GM12878 (cell line): ENCODE measurements around the gene GALNS.

ENCODE experiments used
- CREM ChIP-seq: IDR thresholded peaks from 2 replicates; pipeline ENCODE4 v1.6.1; 2014; ENCODE audit warnings: antibody characterized with exemption, low read depth
- HDAC2 ChIP-seq: fragments of 200-600 bp; sonication (generic); IDR thresholded peaks from 2 replicates; pipeline ENCODE4 v1.6.1; 2017
- MXI1 ChIP-seq: fragments of 150-350 bp; IDR thresholded peaks from 2 replicates; pipeline ENCODE4 v1.6.1; 2011; ENCODE audit warnings: low read depth, mild to moderate bottlenecking, inconsistent platforms, low read length, improper control_type of control experiment
- MYC ChIP-seq: IDR thresholded peaks from 2 replicates; pipeline ENCODE4 v1.6.1; 2011; ENCODE audit warnings: mild to moderate bottlenecking, low read length, moderate library complexity, inconsistent platforms; ENCODE audit not compliant: insufficient read depth, insufficient replicate concordance, insufficient read length, severe bottlenecking
- RELA ChIP-seq: fragments of 450-650 bp; IDR thresholded peaks from 2 replicates; pipeline ENCODE4 v1.8.0; 2014; ENCODE audit warnings: borderline replicate concordance; ENCODE audit not compliant: partially characterized antibody
- SIN3A ChIP-seq: IDR thresholded peaks from 2 replicates; pipeline ENCODE4 v1.6.1; 2012; ENCODE audit warnings: low read depth, low read length, improper control_type of control experiment
- TF ChIP-seq, protein P1 (sequence below), 3 experiments: IDR thresholded peaks in 2 of 3; conservative IDR thresholded peaks in 1 of 3; 2 replicates each; pipeline ENCODE4 v1.5.1; 2011; ENCODE audit warnings: low read depth in 3 of 3, low read length in 3 of 3, mild to moderate bottlenecking in 3 of 3, control low read depth in 2 of 3, moderate library complexity in 2 of 3, inconsistent platforms in 1 of 3, mixed read lengths in 1 of 3; ENCODE audit not compliant: control insufficient read depth in 2 of 3, insufficient read depth in 1 of 3; ENCODE audit errors: extremely low read depth in 1 of 3

DNA sequence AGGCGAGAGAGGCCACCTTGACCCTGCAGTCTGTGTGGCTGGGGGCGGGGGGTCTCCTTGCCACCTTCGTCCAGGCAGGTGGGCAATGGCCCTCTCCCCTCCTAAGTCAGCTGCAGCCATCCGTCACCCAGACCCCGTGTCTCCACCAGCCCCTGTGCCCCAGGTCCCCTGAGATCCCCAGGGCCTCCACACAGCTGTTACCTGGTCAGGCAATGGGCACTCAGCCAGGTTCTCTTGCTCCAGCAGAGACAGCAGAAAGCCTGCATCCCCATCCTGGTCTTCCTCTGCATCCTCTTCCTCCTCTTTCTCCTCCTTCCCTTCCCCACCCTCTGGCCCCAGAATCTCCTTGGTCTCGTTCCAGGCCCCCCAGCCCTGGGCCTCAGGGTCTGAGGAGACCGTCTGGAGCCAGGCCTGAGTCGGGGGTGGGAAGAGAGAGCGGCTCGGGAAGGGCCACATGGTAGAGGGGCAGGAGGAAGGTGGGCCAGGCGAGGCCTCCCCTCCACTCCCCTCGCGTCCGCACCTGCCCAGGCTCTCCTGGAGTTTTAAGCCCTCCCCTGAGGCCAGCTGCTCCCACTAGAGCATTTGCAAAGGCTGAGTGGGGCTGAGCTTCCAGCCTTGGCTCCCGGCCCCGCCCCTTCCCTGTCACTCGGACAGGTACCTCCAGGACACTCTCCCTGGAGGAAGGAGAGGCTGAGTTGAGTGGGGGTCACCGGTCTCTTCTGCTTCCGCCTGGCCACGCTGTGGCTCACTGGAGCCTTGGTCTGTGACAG is 9.6 kb upstream of the GALNS start, which contains the start of gene PABPN1L:
- TF ChIP-seq, protein P1, sequence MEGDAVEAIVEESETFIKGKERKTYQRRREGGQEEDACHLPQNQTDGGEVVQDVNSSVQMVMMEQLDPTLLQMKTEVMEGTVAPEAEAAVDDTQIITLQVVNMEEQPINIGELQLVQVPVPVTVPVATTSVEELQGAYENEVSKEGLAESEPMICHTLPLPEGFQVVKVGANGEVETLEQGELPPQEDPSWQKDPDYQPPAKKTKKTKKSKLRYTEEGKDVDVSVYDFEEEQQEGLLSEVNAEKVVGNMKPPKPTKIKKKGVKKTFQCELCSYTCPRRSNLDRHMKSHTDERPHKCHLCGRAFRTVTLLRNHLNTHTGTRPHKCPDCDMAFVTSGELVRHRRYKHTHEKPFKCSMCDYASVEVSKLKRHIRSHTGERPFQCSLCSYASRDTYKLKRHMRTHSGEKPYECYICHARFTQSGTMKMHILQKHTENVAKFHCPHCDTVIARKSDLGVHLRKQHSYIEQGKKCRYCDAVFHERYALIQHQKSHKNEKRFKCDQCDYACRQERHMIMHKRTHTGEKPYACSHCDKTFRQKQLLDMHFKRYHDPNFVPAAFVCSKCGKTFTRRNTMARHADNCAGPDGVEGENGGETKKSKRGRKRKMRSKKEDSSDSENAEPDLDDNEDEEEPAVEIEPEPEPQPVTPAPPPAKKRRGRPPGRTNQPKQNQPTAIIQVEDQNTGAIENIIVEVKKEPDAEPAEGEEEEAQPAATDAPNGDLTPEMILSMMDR (IDR thresholded peaks at IDR 0.05 in 2 of 3, conservative IDR thresholded peaks at IDR 0.05 in 1 of 3; ENCODE audit: control insufficient read depth in 2 of 3, extremely low read depth in 1 of 3, insufficient read depth in 1 of 3, low read depth in 3 of 3, low read length in 3 of 3) = no peak
- TF ChIP-seq RELA = no peak
- no peak for TF ChIP-seq SIN3A
- TF ChIP-seq MXI1 = no peak
- TF ChIP-seq CREM = no peak
- no peak for TF ChIP-seq MYC
- TF ChIP-seq HDAC2 = no peak
